Gastrocnemius medialis (tissue), 4 donors: Measurements from ENCODE around the gene ABI1. TPM values are rescaled to one million over a fixed set of nuclear protein-coding genes. Genes with fewer than 3 reads are reported as not detected.

Experiments used
- ATAC-seq, 2 donors: fragments of 150-250 bp; one replicate each; pipeline ENCODE4 v1.9.1; 2016
- DNase-seq, 2 donors: peaks; one replicate each; pipeline ENCODE4 v3.0.0-alpha.2; 2019
- H3K27ac ChIP-seq, 4 donors: fragments of 200-600 bp; sonication (generic); 1 replicate in 1 of 4; 2 replicates in 3 of 4; pipeline ENCODE4 v1.5.1; 2016 to 2018; ENCODE audit warnings: mild to moderate bottlenecking in 2 of 4, moderate library complexity in 1 of 4
- H3K27me3 ChIP-seq, 3 donors: fragments of 200-600 bp; sonication (generic) in 2 of 3; 1 replicate in 1 of 3; 2 replicates in 2 of 3; pipeline versions ENCODE4 v1.5.1 to v1.6.0; 2016 to 2019; ENCODE audit warnings: mild to moderate bottlenecking in 1 of 3, moderate library complexity in 1 of 3
- H3K36me3 ChIP-seq, 2 donors: fragments of 200-600 bp; sonication (generic) in 1 of 2; one replicate each; pipeline ENCODE4 v1.5.1; 2017 to 2018
- H3K4me1 ChIP-seq, 2 donors: fragments of 200-600 bp; sonication (generic) in 1 of 2; one replicate each; pipeline ENCODE4 v1.5.1; 2016 to 2017; ENCODE audit warnings: mild to moderate bottlenecking in 2 of 2
- H3K4me3 ChIP-seq, 4 donors: fragments of 200-600 bp; sonication (generic) in 3 of 4; 1 replicate in 1 of 4; 2 replicates in 3 of 4; pipeline ENCODE4 v1.5.1; 2016 to 2019; ENCODE audit warnings: mild to moderate bottlenecking in 2 of 4
- H3K9me3 ChIP-seq, 3 donors: fragments of 200-600 bp; sonication (generic) in 2 of 3; 1 replicate in 1 of 3; 2 replicates in 2 of 3; pipeline ENCODE4 v1.5.1; 2016 to 2019
- CTCF ChIP-seq, 5 experiments: fragments of 450-650 bp in 3 of 5; fragments of 200-600 bp in 2 of 5; sonication (generic) in 2 of 5; IDR thresholded peaks in 4 of 5; conservative IDR thresholded peaks in 1 of 5; 1 replicate in 4 of 5; 2 replicates in 1 of 5; pipeline ENCODE4 v1.5.1; 2016 to 2019; ENCODE audit warnings: antibody characterized with exemption in 5 of 5, mild to moderate bottlenecking in 3 of 5, moderate library complexity in 3 of 5
- POLR2A ChIP-seq, 2 donors: fragments of 450-650 bp; IDR thresholded peaks; one replicate each; pipeline ENCODE4 v1.6.1; 2017; ENCODE audit warnings: antibody characterized with exemption in 2 of 2, mild to moderate bottlenecking in 2 of 2, moderate library complexity in 2 of 2
- in situ Hi-C, 4 donors: fragments of 200-750 bp; cut with MboI; loops; one replicate each; pipeline versions ENCODE4 v1.15.0 to v1.8.0; 2017; ENCODE audit warnings: low sequenced_read_pairs in 4 of 4
- intact Hi-C: fragments of 100-400 bp; cut with DNase I; formaldehyde crosslinking; loops from one replicate; pipeline ENCODE4 v1.15.1; 2023; ENCODE audit warnings: low total_unique reads
- total RNA-seq, 4 donors: library from RNA; depleted of rRNA; stranded (reverse); fragments of >200 nt; gene quantifications; one replicate each; pipeline versions ENCODE4 v1.1.0 to v1.2.3, GENCODE V29; 2016

Gene ABI1
- total RNA-seq, 4 donors from 2014 or later = 20.9 to 32.6 (median 28.3) TPM

- DNase-seq (no peak), ATAC-seq (no peak)
- intact Hi-C loops (no loop called here), in situ Hi-C loops (loop anchor here in 3 of 4 donors (5.0 to 25.0 kb wide), 2 partner anchors 466 to 554 kb away; no protein-coding TSS in a partner anchor)
- TF ChIP-seq CTCF (IDR thresholded peaks at IDR 0.05 in 4 of 5, conservative IDR thresholded peaks at IDR 0.05 in 1 of 5) (no peak), POLR2A (IDR thresholded peaks at IDR 0.05) (no peak)
- Histone ChIP-seq H3K27me3 (no peaks in the 10 kb centered on the region), H3K4me3 (no peak overlapping the region), H3K4me1 (no peaks in the 10 kb centered on the region), H3K27ac (no peak overlapping the region), H3K9me3 (no peaks in the 10 kb centered on the region), H3K36me3 (no peaks in the 10 kb centered on the region)
Observed at GRCh38 chr10:26890956-26891355, 30.2 kb upstream of the ABI1 start.

GRCh38 chr10:26887611-26888215 is 27.0 kb upstream of the ABI1 start:
- Histone ChIP-seq H3K9me3 (no peaks in the 10 kb centered on the region), H3K4me3 (no peak overlapping the region), H3K27me3 (no peaks in the 10 kb centered on the region), H3K27ac (no peak overlapping the region), H3K4me1 (no peaks in the 10 kb centered on the region), H3K36me3 (no peaks in the 10 kb centered on the region)
- in situ Hi-C loops = loop anchor here in 2 of 4 donors (10.0 to 25.0 kb wide), 2 partner anchors 203 to 550 kb away; no protein-coding TSS in a partner anchor
- TF ChIP-seq POLR2A (IDR thresholded peaks at IDR 0.05) = no peak
- TF ChIP-seq CTCF (IDR thresholded peaks at IDR 0.05 in 4 of 5, conservative IDR thresholded peaks at IDR 0.05 in 1 of 5) = no peak
- DNase-seq = no peak
- intact Hi-C loops = no loop called here
- ATAC-seq = no peak

GRCh38 chr10:26881600-26882331 is 21.0 kb upstream of the ABI1 start:
- no peaks in the 10 kb centered on the region for H3K9me3 ChIP-seq
- no peaks in the 10 kb centered on the region for H3K4me1 ChIP-seq
- no peak overlapping the region for H3K4me3 ChIP-seq
- ATAC-seq = peak; percentile 86 to 88
- TF ChIP-seq POLR2A (IDR thresholded peaks at IDR 0.05) (no peak), CTCF (IDR thresholded peaks at IDR 0.05 in 4 of 5, conservative IDR thresholded peaks at IDR 0.05 in 1 of 5) (peak; percentile 52 to 85 (median 65))
- DNase-seq = no peak
- in situ Hi-C loops (loop anchor here in 2 of 4 donors (5.0 to 25.0 kb wide), 3 partner anchors 154 to 544 kb away; no protein-coding TSS in a partner anchor), intact Hi-C loops (loop anchor here (1.0 to 5.0 kb wide), 3 partner anchors 20 to 194 kb away; no protein-coding TSS in a partner anchor)
- no peak overlapping the region for H3K27ac ChIP-seq
- no peaks in the 10 kb centered on the region for H3K36me3 ChIP-seq
- H3K27me3 ChIP-seq = no peaks in the 10 kb centered on the region

DNA sequence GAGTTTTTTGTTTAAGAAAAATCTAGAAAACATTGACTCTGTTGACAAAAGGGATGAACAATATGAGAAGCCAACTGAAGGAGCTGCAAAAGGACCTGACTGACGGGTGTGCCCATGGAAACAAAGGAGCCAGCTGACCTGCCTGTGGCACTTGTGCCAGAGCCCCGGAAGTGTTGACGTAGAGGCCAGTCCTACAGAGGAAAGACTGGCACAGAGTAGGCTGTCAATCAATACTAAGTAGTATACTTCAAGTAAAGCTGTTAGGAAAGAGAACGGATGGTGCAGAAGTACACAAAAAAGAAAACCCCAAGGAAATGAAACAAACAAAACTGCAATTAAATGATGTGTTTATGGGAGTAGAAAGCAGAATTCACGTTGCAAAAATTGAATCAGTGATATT is 19.0 kb upstream of the ABI1 start:
- intact Hi-C loops = loop anchor here (5.0 kb wide), 1 partner anchor 192 kb away; no protein-coding TSS in a partner anchor

More for the DNA sequence above, 19.0 kb upstream of the ABI1 start:
- H3K27ac ChIP-seq = no peak overlapping the region
- no peaks in the 10 kb centered on the region for H3K9me3 ChIP-seq
- TF ChIP-seq POLR2A (IDR thresholded peaks at IDR 0.05) (no peak), CTCF (IDR thresholded peaks at IDR 0.05 in 4 of 5, conservative IDR thresholded peaks at IDR 0.05 in 1 of 5) (no peak)
- in situ Hi-C loops = loop anchor here in 3 of 4 donors (5.0 to 25.0 kb wide), 5 partner anchors 152 to 542 kb away; no protein-coding TSS in a partner anchor
- H3K27me3 ChIP-seq = no peaks in the 10 kb centered on the region
- H3K4me3 ChIP-seq = no peak overlapping the region
- DNase-seq (no peak), ATAC-seq (no peak)
- no peaks in the 10 kb centered on the region for H3K36me3 ChIP-seq
- no peaks in the 10 kb centered on the region for H3K4me1 ChIP-seq
